ENCODE data around the gene PYCR2. TPM values are rescaled to one million over a fixed set of nuclear protein-coding genes. Genes with fewer than 3 reads are reported as not detected.
"Not testable (repeated sequence)": the region's sequence is repeated elsewhere in the genome, so short reads cannot be mapped to it uniquely, and the experiment has no call there.

Gene PYCR2
- total RNA-seq, 2 donors from 2014 or later = 50.3 to 57.3 TPM

DNA sequence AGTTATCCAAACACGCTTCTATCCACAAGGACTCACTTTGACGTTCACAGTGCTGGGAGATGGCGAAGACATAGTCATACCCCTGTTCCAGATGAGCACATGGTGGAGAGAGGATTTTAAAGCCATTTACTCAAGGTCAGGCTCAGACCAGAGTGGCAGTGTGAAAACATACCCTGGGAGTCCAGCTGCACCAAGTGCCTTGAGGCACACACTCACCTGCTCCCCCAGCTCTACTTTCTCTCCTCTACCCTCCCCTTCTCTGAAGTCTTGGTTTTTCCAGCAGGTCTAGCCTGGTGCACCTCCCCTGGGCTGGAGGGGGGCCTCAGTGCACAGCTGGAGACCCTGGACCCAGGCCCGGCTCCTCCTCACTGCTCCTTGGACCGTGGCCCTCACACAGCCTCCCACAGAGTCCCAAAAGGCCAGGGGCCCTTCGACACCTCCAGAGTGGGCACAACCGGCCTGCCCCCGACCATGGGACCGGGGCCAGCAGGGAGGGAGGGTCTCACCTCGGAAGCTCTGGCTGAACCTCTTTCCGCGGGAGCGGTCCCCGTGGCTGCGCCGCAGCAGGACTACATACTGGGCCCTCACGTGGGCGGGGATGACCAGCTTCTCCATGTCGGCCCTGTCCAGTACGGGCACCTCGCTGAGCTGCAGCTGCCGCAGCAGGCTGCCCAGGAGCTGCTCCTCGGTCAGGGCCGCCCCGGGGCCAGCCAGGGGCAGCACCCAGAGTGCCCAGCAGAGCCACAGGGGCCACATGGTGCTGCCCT lies 16.5 kb upstream of the PYCR2 start:
- Histone ChIP-seq H3K27ac (peak overlapping the region; percentile 37 to 46), H3K27me3 (no peaks in the 10 kb centered on the region), H3K4me3 (no peak overlapping the region), H3K9me3 (no peaks in the 10 kb centered on the region), H3K4me1 (peaks cover 0 to 15% of the 10 kb centered on the region in 2 donors), H3K36me3 (no peaks in the 10 kb centered on the region)
- TF ChIP-seq, protein P1, sequence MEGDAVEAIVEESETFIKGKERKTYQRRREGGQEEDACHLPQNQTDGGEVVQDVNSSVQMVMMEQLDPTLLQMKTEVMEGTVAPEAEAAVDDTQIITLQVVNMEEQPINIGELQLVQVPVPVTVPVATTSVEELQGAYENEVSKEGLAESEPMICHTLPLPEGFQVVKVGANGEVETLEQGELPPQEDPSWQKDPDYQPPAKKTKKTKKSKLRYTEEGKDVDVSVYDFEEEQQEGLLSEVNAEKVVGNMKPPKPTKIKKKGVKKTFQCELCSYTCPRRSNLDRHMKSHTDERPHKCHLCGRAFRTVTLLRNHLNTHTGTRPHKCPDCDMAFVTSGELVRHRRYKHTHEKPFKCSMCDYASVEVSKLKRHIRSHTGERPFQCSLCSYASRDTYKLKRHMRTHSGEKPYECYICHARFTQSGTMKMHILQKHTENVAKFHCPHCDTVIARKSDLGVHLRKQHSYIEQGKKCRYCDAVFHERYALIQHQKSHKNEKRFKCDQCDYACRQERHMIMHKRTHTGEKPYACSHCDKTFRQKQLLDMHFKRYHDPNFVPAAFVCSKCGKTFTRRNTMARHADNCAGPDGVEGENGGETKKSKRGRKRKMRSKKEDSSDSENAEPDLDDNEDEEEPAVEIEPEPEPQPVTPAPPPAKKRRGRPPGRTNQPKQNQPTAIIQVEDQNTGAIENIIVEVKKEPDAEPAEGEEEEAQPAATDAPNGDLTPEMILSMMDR (IDR thresholded peaks at IDR 0.05) = no peak
- DNase-seq (ENCODE audit: low spot score) = no peak

DNA sequence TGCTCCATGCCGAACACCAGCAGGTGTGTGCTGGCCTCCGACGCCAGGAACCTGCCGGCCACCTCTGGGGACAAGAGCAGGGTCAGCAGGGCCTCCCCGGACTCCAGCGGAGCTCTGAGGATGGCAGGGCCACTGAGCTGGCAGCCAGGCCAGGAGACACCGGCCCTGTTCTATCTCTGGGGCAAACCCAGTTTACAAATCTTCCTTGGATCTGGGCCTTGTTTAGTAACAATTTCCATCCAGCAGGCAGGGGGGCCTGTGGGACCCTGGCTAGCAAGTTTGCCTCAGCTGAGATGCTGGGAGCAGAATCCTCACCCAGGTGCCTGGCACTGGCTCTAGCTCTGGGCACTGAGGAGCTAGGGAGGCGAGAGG lies 15.9 kb upstream of the PYCR2 start:
- not testable (repeated sequence) for DNase-seq (ENCODE audit: low spot score); H3K27ac ChIP-seq; H3K27me3 ChIP-seq; H3K36me3 ChIP-seq; H3K9me3 ChIP-seq
- H3K4me3 ChIP-seq = peak overlapping the region in 1 of 2 donors; percentile 17
- peaks cover 0 to 15% of the 10 kb centered on the region in 2 donors for H3K4me1 ChIP-seq

DNA sequence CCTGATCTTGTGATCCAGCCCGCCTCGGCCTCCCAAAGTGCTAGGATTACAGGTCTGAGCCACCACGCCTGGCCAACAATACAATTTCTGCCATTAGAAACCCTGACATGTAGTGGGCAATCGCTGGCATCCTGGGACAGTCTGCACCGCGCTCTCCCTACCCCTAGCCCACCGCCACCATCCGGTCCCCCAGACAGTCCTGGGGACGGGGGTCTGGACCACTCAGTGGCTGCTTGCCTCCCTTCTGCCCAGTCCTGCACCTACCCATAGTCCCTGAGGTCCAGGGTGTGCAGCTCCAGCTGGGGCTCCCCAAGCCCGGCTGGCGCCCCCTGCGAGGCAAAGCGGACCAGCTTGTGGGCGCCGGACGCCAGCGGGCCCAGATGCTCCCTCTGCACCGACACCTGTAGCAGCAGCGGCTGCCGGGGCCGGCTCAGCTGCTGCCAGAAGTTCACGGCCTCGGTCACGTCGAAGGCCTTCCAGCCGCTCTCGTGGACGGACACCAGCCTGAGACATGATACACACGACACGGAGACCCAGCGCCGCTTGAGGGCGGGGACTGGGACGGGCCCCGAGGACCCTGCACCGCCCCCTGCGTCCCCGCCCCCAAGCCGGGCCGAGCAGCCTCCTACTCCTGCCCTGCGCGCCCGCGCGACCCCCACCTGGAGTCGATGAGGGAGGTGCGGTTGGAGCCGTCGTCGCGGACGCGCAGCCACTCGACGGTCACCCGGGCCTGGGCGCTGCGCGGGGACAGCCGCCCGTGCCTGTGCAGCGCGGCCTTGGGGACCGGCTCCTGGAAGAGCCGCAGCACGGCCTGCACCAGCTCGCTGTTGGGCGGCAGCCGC lies 15.3 kb upstream of the PYCR2 start:
- H3K4me1 ChIP-seq = peaks cover 0 to 15% of the 10 kb centered on the region in 2 donors
- H3K9me3 ChIP-seq; H3K27me3 ChIP-seq; H3K36me3 ChIP-seq; H3K27ac ChIP-seq; DNase-seq (ENCODE audit: low spot score): not testable (repeated sequence)
- H3K4me3 ChIP-seq = peak overlapping the region in 1 of 2 donors; percentile 17

DNA sequence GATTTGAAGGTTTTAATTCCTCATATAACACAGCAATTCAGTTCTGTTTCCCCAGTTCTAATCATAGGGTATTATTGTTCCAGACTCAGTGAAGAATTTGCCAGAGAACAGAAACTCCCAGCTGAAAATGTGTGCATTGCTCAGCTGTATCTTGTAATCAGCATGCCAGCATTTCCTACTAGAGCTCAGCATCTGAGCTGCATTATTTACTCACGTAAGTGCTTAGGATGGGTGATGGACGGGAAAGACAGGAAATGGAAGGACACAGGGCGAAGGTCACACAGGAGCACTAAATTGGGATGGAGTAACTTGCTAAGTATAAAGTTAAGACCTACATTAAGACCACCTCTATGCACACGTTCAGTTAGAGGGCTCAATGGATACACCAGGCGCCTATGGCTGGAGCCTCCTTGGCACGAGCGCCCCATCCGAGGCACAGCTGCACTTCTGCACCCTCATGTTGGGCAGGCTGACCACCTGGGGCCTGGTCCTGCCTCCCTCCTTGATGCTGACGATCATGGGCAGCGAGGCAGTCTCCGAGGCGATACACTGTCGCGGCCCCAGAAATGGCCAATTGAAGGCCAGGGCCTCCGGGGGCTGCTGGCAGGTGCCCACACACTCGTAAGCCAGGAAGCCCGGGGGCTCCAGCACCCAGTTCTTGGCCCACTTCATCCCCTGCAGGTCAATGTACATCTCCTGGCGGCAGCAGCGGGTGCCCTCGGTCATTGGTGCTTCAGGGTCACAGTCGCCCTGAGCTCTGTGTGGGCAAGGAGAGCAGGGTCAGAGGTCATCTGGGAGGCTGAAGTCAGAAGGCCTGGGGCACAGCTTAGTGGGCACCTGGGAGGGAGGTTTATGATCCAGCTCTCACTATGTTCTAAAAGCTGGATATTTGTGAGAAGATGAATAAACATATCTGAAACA lies 13.3 kb upstream of the PYCR2 start:
- H3K36me3 ChIP-seq = no peaks in the 10 kb centered on the region

DNA sequence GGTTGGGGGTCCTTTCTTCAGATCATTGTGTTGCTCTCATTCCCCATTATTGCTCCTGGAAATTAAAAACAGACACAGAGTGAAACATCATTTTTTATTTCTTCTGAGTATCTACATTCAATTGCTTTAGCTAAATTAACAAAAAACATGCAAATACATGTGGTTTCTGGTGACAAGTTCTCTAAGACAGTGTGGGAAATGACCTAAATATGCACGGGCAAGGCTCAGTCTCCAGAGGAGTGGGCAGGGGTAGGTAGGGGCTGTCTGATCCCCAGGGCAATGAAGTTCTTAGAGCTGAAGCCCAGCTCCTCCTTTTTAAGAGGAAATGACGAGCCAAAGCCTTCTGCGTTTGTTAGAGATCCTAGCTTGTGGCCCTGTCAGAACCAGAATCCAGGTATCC lies 12.5 kb upstream of the PYCR2 start:
- Histone ChIP-seq H3K27me3 (no peaks in the 10 kb centered on the region), H3K4me3 (no peak overlapping the region), H3K36me3 (no peaks in the 10 kb centered on the region), H3K9me3 (no peaks in the 10 kb centered on the region), H3K4me1 (peaks cover 0 to 12% of the 10 kb centered on the region in 2 donors), H3K27ac (no peak overlapping the region)
- TF ChIP-seq, protein P1 (IDR thresholded peaks at IDR 0.05) = no peak
- DNase-seq (ENCODE audit: low spot score) = no peak

More for the DNA sequence above, 13.3 kb upstream of the PYCR2 start:
- Histone ChIP-seq H3K27ac (no peak overlapping the region), H3K4me1 (peaks cover 0 to 15% of the 10 kb centered on the region in 2 donors), H3K9me3 (no peaks in the 10 kb centered on the region), H3K4me3 (no peak overlapping the region), H3K27me3 (no peaks in the 10 kb centered on the region)
- DNase-seq (ENCODE audit: low spot score) = no peak
- TF ChIP-seq, protein P1 (IDR thresholded peaks at IDR 0.05) = no peak

DNA sequence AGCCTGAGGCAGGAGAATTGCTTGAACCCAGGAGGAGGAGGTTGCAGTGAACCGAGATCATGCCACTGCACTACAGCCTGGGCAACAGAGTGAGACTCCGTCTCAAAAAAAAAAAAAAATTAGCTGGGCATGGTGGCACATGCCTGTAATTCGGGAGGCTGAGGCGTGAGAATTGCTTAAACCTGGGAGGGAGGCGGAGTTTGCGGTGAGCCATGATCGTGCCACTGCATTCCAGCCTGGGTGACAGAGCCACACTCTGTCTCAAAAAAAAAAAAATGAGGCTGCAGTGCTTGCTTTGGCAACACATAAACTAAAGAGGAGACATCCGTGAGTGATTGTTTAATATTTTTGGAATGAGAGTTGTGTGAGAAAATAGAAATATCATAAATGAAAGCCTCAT lies 12.0 kb upstream of the PYCR2 start:
- DNase-seq (ENCODE audit: low spot score); H3K27me3 ChIP-seq; H3K4me1 ChIP-seq; H3K27ac ChIP-seq; H3K4me3 ChIP-seq; H3K9me3 ChIP-seq; H3K36me3 ChIP-seq: not testable (repeated sequence)
